GM18507 (cell line): Measurements from ENCODE around the gene GPRASP3.
"Not testable (repeated sequence)": the region's sequence is repeated elsewhere in the genome, so short reads cannot be mapped to it uniquely, and the experiment has no call there.

Experiments used
- DNase-seq: peaks from one replicate; pipeline ENCODE4 v3.0.0; 2011; ENCODE audit warnings: low read depth; ENCODE audit not compliant: insufficient read length; ENCODE audit errors: extremely low spot score
- FAIRE-seq: peaks from 2 replicates; lab custom pipeline; 2011; peaks lifted over from hg19 to GRCh38; lab: Jason Lieb, UNC

Gene GPRASP3, protein sequence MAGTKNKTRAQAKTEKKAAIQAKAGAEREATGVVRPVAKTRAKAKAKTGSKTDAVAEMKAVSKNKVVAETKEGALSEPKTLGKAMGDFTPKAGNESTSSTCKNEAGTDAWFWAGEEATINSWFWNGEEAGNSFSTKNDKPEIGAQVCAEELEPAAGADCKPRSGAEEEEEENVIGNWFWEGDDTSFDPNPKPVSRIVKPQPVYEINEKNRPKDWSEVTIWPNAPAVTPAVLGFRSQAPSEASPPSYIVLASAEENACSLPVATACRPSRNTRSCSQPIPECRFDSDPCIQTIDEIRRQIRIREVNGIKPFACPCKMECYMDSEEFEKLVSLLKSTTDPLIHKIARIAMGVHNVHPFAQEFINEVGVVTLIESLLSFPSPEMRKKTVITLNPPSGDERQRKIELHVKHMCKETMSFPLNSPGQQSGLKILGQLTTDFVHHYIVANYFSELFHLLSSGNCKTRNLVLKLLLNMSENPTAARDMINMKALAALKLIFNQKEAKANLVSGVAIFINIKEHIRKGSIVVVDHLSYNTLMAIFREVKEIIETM

DNA sequence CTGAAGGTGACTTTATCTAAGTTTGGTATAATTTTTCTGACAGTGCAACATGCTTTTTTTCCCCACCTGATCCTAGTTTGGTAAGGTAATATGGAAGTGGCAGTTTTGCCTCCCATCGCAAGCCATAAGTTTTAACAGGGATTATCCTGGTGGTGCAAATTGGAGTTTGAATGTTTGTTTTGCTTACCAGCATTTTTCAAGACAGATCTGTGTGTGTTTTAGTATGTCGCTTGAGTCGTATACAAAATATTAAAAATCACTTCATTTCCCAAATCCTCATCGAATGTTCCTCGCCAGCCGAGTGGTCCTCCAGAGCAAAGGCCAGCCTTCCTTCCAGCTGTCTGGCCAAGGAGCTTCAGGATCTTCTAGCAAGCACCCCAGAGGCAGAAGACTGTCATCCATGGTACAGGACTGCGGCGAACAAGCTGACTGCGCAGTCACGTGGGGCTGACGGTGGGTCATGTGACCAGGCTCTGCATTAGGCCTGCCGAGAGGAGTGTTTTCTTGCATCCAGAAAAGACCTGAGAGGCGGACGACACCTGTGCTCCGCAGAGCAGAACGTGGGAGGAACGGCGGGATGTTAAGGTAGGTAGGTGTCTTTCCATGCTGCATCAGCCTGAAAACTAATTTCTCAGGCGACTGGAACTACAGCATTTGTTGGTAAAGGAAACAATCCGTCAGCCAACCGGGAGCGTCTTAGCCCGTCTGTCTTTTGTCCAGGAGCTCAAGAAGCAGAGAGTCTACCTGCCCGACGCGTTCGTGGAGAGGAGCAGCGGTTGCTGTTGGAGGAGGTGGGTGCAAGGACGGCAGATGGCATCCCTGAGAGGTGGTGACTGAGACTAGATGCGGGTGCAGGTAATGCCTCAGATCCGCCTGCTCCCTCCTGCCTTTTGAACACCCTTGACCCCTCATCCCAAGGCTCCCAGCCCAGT, at the start of gene GPRASP3:
TSS of gene GPRASP3 (plus strand) at position 507 of the 932 bp plus-strand sequence. CDS start 28,253 bp downstream, outside the sequence.
- peak; percentile 28 for DNase-seq
- FAIRE-seq, result peak; percentile 67

DNA sequence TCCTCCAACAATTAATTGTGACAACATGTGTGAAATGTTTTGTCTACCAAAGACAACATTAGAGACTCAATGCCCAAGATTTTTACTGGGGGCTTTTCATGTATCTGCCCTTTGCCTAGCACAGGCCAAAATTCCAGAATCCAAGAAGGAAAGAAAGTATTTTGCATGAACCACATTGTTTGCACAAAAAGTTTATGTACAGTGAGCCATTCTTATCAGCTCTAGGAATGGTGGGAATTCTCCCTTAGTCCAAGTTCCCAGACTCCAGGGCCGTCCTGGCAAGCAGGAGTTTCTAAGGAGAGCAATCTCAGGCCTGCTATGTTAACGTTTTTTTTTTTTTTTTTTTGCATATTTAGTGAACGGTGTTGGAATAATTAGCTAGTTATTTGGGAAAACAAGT, 47.7 kb upstream of the GPRASP3 start:
- FAIRE-seq (no peak), DNase-seq (no peak)

DNA sequence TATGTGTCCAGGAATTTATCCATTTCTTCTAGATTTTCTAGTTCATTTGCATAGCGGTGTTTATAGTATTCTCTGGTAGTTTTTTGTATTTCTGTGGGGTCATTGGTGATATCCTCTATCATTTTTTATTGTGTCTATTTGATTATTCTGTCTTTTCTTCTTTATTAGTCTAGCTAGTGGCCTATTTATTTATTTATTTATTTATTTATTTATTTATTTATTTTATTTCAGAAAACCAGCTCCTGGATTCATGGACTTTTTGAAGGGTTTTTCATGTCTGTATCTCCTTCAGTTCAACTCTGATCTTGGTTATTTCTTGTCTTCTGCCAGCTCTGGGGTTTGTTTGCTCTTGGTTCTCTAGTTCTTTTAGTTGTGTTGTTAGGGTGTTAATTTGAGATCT, 43.1 kb upstream of the GPRASP3 start:
- not testable (repeated sequence) for FAIRE-seq, DNase-seq

DNA sequence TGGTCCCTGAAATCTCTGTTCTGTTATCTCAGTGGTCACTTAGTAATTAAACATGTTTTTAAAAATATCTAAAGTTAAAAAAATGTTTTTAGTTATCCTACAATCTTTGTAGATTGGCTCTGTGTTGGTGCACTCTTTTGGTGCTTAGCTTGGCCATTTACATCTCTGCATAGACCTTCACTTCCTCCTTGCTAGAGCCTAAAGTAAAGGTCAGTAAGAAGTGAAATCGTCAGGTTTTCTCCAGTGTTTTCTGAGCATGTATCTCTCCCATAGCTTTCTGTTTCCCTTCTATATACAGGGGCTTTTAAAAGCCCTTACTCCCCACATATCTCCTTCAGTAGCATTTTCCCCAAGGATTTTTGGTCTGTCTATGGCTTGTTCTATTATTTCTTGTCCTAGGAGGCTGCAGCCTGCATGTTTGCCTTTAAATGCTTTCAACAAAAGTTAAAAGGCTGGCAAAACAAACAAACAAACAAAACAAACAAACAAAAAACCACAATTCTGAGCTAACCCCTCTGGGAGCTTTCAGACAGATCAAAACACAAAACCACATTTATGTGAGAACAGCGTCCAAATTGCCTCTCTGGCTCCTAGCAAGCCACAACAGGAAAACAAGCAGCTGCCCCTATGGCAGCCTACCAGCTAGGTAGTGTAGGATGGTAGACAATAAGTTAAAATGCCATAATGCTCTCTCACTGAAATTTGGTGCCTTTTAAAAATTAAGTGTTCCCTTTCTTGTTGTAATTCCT, 35.6 kb upstream of the GPRASP3 start:
- FAIRE-seq (peak; percentile 45), DNase-seq (no peak)

DNA sequence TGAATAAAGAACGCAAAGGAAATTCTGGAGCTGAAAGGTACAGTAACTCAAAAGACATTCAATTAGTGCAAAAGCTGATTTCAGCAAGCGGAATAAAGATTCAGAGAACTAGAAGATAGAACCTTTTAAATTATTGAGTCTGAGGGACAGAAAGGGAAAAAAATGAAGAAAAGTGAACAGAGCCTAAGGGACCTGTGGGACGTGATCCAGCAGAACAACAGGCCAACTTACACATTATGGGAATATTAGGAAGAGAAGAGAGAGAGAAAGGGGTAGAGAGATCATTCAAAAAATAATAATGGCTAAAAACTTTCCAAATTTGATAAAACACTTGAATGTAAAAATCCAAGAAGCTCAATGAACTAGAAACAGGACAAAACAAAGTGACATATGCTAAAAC, 25.8 kb upstream of the GPRASP3 start:
- FAIRE-seq (no peak), DNase-seq (no peak)

DNA sequence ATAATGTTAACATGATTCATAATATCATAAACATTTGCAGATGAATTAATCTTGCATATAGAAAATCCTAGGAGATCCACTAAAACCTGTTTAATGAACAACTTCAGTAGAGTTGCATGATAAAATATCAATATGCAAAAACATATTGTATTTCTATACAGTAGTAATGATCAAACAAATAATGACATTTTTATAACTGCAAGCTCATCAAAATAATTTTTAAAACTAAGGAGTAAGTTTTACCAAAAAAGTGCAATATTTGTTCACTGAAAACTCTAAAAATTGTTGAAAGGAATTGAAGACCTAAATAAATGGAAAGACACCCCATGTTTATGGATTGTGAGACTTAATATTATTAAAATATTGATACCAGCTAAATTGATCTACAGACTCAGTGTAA, 24.2 kb upstream of the GPRASP3 start:
- DNase-seq, result no peak
- no peak for FAIRE-seq

DNA sequence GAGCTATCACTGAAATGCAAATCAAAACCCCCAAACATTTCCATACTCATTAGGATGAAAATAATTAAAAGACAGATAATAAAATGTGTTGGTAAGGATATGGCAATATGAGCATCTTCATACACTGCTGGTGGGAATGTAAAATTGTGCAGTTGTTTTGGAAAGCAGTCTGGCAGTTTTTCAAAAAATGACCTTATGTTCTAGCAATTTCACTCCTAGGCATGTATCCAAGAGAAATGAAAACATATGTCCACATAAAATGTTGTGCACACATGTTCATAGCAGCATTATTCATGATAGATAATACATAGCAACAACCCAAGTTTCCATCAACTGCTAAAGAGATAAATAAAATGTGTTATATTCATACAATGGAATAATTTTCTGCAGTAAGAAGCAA, 23.0 kb upstream of the GPRASP3 start:
- DNase-seq (no peak), FAIRE-seq (no peak)

DNA sequence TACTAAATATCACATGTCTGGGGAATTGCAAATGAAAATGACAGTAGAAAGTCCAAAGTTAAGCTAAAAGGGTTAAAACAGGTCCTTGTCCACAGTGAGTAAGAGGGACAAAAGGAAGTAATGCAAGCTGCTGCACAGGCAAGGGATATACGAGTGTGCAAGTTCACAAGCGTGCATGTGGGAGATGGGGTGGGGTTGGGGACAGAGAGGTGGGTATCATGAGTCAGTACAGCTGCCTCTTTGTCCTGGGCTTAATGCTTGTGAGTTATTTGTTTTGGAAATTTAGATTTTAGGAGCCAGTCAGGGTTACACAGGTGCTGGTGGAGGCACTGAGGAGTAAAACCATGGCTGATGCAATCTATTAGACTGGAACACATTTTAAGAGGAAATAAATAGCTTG, 11.6 kb upstream of the GPRASP3 start:
- FAIRE-seq (no peak), DNase-seq (no peak)

DNA sequence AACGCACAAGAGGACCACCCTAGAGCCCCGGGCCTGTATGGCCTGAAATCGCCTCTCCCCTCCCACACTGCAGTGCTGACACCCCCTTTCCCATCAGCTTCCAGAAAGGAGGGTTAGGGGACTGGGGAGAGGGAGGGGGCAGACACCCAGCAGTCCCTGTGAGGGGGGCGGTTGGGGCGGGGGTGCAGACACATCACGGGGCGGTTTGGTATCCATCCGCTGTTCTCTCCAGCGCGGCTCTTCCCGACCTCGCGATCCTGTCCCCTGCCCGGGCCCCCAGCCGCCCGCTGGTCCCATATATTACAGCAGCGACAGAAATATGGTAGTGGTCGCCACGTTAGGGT, 8.7 kb upstream of the GPRASP3 start:
- FAIRE-seq (no peak), DNase-seq (no peak)

DNA sequence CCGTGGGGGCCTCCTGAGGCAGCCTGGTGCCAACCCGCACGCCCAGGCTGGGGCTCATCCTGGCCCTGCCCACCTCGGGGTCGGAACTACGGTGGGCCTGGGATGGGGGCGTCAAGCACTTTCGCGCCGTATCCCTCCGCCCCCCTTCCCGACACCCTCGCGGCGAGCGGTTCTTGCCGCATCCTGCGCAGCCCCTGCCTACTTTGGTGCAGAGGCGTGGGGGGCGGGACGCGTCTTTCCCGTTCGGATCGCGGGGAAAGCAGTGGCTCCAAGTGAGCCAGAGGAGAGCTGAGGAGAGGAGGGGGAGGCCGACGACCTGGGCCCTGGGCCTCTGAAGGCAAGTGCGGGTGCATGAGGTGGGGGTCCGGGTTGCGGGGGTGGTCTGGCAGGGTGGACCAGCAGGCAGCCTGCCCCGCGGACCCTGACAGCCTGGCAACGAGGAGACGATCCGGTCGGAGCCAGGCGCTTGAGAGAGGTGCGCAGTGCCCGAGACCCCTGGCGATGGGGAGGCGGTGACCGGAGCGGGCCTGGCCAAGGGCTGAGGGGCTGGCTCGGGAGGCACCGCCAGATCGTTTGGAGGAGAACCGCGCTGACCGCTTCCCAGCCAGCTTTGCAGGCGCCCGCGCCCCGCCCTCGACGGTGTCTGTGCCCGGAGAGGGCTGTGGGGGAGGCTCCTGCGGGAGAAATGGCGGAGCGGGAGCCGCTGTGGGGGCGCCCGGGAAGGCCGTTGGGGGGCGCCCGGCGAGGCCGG, 8.2 kb upstream of the GPRASP3 start, which contains the start of gene GPRASP2:
TSS of gene GPRASP2 (plus strand) at position 233 of the 751 bp plus-strand sequence. CDS start 2,422 bp downstream, outside the sequence.
- FAIRE-seq, result no peak
- no peak for DNase-seq

DNA sequence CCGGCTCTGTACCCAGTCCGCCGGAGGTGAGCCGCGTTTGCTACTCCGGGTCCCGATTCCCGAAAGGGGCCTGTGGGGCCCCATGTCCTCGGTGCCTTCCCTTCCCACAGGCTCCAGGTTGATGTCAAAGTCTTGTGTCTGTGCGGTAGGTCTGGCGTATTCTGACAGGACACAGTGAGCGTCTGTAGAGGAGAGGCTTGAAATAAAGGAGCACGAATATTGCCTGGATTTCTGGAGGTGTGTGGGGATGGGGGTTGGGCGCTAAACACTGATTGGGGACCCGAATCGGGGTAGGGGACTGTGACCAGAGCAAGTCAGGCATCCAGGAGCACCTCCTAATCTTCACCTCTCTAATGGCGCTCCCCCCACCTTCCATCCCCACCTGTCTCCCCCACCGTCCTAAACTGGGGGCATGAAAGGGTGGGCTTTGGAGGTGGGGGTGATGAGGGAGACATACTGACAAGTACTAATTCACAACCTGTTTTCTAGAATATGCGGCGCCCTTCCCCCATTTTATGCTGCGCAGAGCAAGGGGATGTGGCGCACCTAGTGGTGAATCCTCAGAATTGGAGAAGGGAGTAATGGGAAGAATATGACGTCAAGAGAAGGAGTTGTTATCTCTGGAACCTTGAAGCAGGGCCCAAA, 7.4 kb upstream of the GPRASP3 start:
- no peak for FAIRE-seq
- DNase-seq, result no peak

DNA sequence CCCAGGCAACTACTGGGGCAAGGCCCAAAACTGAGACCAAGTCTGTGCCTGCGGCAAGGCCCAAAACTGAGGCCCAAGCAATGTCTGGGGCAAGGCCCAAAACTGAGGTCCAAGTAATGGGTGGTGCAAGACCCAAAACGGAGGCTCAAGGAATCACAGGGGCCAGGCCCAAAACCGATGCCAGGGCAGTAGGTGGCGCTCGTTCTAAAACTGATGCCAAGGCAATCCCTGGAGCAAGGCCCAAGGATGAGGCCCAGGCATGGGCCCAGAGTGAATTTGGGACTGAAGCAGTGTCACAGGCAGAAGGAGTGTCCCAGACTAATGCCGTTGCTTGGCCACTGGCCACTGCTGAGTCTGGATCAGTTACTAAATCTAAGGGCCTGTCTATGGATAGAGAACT, 5.5 kb upstream of the GPRASP3 start:
- DNase-seq, result no peak
- FAIRE-seq, result no peak

DNA sequence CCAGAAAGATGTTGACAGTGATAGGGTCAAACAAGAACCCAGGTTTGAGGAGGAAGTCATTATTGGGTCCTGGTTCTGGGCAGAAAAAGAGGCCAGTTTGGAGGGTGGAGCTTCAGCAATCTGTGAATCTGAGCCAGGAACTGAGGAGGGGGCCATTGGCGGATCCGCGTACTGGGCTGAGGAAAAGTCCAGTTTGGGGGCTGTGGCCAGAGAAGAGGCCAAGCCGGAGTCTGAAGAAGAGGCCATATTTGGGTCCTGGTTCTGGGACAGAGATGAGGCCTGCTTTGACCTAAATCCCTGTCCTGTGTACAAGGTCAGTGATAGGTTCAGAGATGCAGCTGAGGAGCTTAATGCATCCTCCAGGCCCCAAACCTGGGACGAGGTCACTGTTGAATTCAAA, 4.6 kb upstream of the GPRASP3 start:
- FAIRE-seq (no peak), DNase-seq (no peak)

DNA sequence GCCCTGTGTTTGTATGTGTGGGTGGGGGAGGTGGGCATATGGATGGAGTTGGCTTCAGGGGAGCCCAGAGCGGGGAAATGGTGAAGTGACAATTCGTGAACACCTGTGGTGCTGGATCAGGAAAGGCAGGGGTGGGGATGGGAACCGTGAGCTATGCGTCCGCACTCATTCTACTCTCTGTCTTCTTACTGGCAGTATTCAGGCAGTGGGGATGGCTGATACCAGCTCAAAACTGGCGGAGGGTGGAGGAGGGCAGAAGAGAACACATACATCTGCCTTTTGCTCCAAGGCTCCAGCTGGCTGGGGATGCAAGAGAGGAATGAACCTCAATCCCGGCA, 595 bp downstream of the GPRASP3 start:
- FAIRE-seq, DNase-seq: not testable (repeated sequence)

DNA sequence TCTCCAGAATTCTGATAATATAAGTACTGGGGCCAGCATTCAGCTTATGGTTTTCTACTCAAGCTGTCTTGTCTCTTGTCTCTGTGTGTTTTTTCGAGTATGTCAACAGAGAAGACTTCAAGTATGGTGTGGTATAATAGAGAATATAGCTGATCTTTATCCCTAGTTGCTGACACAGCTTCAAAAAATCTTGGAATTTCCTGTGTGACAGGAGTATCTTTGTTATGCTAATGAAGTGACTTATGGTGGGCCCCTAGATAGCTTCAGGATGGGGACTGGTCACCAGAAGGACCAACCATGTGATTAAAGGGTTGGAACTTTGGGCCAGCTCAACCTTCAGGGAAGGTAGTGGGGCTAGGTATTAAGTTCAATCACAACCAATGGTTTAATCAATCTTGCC, 2.9 kb downstream of the GPRASP3 start:
- DNase-seq (no peak), FAIRE-seq (no peak)

DNA sequence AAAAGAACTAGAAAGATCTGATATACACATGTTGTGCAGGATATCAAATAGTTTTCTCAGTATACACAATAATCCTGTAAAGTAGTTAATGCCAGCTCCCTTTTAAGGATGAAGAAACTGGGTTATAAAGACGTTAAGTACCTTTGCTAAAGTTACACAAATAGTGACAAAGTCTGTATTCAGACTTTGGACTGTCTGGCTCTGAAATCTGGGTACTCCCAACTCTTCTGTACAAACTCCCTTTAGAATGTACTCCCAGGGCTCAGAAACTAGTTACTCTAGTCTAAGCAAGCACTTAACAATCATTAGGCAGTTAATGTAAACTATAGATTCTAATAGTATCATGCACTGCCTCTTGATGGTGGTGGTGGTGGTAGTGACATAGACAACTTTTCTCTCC, 7.2 kb downstream of the GPRASP3 start:
- no peak for DNase-seq
- FAIRE-seq, result no peak

DNA sequence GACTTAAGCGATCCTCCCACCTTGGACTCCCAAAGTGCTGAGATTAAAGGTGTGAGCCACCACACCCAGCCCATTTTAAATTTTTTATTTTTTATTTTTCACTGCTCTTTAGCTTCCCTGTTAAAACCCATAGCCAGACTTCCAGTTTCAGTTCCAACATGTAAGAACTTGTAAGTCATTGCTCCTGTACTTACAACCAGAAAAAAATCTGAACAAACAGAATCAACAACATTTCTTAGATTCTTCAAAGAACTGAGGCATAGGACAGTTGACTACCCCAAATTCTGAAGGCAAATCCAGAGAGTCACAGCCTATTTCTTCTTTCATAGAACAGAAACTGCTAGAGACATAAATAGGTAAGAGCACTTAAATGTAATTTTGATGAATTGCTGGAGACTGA, 8.1 kb downstream of the GPRASP3 start:
- DNase-seq, result no peak
- FAIRE-seq, result no peak

DNA sequence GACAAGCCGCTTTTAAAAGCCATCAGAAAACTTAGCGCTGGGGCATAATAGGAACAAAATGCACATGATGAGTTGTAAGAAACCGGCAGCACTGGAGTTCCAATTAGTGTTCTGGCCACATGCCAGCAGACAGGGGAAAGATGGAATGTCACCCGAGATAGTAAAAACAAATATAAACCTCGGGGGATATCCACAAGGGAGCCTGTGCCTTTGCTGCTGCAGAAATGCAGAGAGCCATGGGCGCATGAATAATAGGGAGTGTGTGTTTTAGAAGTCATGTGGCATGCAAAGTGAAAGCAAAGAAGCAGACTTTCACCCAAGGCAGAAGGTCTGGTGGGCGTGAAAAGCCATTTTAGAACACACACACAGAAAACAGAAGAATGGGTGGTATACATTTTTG, 19.1 kb downstream of the GPRASP3 start:
- FAIRE-seq (no peak), DNase-seq (no peak)

DNA sequence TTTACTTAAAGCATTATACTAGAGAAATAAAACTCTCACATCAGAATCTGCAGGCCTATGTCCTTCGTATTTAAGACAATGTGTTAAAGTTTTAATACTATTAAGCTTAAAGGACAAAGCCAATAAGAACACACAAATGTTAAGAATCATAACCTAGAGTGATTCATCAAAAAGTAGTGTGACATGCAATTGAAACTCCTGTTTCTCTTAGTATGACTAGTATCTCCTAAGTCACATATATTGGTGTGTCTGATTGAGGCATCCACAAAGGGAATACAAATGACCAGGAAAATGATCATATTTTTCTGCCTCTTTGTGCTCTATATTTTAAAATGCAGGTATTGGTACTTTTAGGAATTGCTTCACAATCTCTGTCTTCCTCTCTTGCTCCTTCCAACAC, 23.8 kb downstream of the GPRASP3 start:
- DNase-seq, result no peak
- no peak for FAIRE-seq
